ENCODE results near the gene PSMD8.

The PSMD8 gene

GRCh38 chr19:38376576-38376975 lies 2.2 kb downstream of the PSMD8 start:
- DNase-seq (ENCODE audit: extremely low spot score) = no peak
- ChIA-PET CTCF (no interaction called here), POLR2A (interaction anchor here (1.0 to 1.4 kb wide), 2 partner anchors 11 to 41 kb away, joined by 3 to 4 read pairs; partner anchors contain the start of genes CATSPERG and GGN)
- no peak for TF ChIP-seq FOXA1 (IDR thresholded peaks at IDR 0.05)
- TF ChIP-seq PKNOX1 (IDR thresholded peaks at IDR 0.05) = no peak
- TF ChIP-seq NFRKB (IDR thresholded peaks at IDR 0.05) = no peak
- no peak for TF ChIP-seq CTBP1 (IDR thresholded peaks at IDR 0.05; ENCODE audit: borderline replicate concordance)
- no peak for TF ChIP-seq FOXK2 (IDR thresholded peaks at IDR 0.05)
- TF ChIP-seq L3MBTL2 (conservative IDR thresholded peaks at IDR 0.05) = no peak
- no peak for TF ChIP-seq HDGF (IDR thresholded peaks at IDR 0.05; ENCODE audit: borderline replicate concordance)
- no peak for TF ChIP-seq ZNF384 (IDR thresholded peaks at IDR 0.05)
- no peak for TF ChIP-seq TARDBP (IDR thresholded peaks at IDR 0.05)
- no peak for TF ChIP-seq FOXM1 (IDR thresholded peaks at IDR 0.05; ENCODE audit: borderline replicate concordance)
- no peak for TF ChIP-seq SUZ12 (IDR thresholded peaks at IDR 0.05)
- TF ChIP-seq ELF4 (IDR thresholded peaks at IDR 0.05) = no peak
- TF ChIP-seq BHLHE40 (IDR thresholded peaks at IDR 0.05; ENCODE audit: borderline replicate concordance) = no peak
- TF ChIP-seq ARNT (IDR thresholded peaks at IDR 0.05) = no peak

GRCh38 chr19:38377052-38377451 lies 2.7 kb downstream of the PSMD8 start:
- ChIA-PET CTCF (no interaction called here), POLR2A (no interaction called here)
- TF ChIP-seq LEF1 (IDR thresholded peaks at IDR 0.05; ENCODE audit: borderline replicate concordance) (no peak), NFRKB (IDR thresholded peaks at IDR 0.05) (no peak), SUZ12 (IDR thresholded peaks at IDR 0.05) (no peak), FOXA1 (IDR thresholded peaks at IDR 0.05) (no peak), TARDBP (IDR thresholded peaks at IDR 0.05) (no peak), ELF4 (IDR thresholded peaks at IDR 0.05) (no peak), FOXK2 (IDR thresholded peaks at IDR 0.05) (no peak), CTBP1 (IDR thresholded peaks at IDR 0.05; ENCODE audit: borderline replicate concordance) (no peak), L3MBTL2 (conservative IDR thresholded peaks at IDR 0.05) (no peak), ARNT (IDR thresholded peaks at IDR 0.05) (no peak), ZNF384 (IDR thresholded peaks at IDR 0.05) (no peak)
- no peak for DNase-seq (ENCODE audit: extremely low spot score)

- ChIA-PET POLR2A (no interaction called here), CTCF (no interaction called here)
- DNase-seq (ENCODE audit: extremely low spot score) = no peak
- no peak for TF ChIP-seq NFRKB (IDR thresholded peaks at IDR 0.05)
- TF ChIP-seq SUZ12 (IDR thresholded peaks at IDR 0.05) = no peak
- no peak for TF ChIP-seq L3MBTL2 (conservative IDR thresholded peaks at IDR 0.05)
- TF ChIP-seq FOXM1 (IDR thresholded peaks at IDR 0.05; ENCODE audit: borderline replicate concordance) = no peak
- no peak for TF ChIP-seq ELF4 (IDR thresholded peaks at IDR 0.05)
- no peak for TF ChIP-seq LEF1 (IDR thresholded peaks at IDR 0.05; ENCODE audit: borderline replicate concordance)
- TF ChIP-seq HDGF (IDR thresholded peaks at IDR 0.05; ENCODE audit: borderline replicate concordance) = no peak
Measured at GRCh38 chr19:38378866-38379265, 4.5 kb downstream of the PSMD8 start.

- CTCF ChIA-PET = no interaction called here
- POLR2A ChIA-PET = no interaction called here
- TF ChIP-seq FOXA1 (IDR thresholded peaks at IDR 0.05) = no peak
- no peak for TF ChIP-seq LEF1 (IDR thresholded peaks at IDR 0.05; ENCODE audit: borderline replicate concordance)
- no peak for TF ChIP-seq ZNF384 (IDR thresholded peaks at IDR 0.05)
- no peak for TF ChIP-seq TARDBP (IDR thresholded peaks at IDR 0.05)
- no peak for TF ChIP-seq ARNT (IDR thresholded peaks at IDR 0.05)
- TF ChIP-seq ELF4 (IDR thresholded peaks at IDR 0.05) = no peak
- no peak for TF ChIP-seq HDGF (IDR thresholded peaks at IDR 0.05; ENCODE audit: borderline replicate concordance)
- no peak for TF ChIP-seq SP1 (IDR thresholded peaks at IDR 0.05)
- TF ChIP-seq FOXK2 (IDR thresholded peaks at IDR 0.05) = no peak
- TF ChIP-seq PKNOX1 (IDR thresholded peaks at IDR 0.05) = no peak
- TF ChIP-seq BHLHE40 (IDR thresholded peaks at IDR 0.05; ENCODE audit: borderline replicate concordance) = no peak
- no peak for TF ChIP-seq SUZ12 (IDR thresholded peaks at IDR 0.05)
- TF ChIP-seq L3MBTL2 (conservative IDR thresholded peaks at IDR 0.05) = no peak
- TF ChIP-seq FOXM1 (IDR thresholded peaks at IDR 0.05; ENCODE audit: borderline replicate concordance) = no peak
- TF ChIP-seq CTBP1 (IDR thresholded peaks at IDR 0.05; ENCODE audit: borderline replicate concordance) = no peak
- TF ChIP-seq NFRKB (IDR thresholded peaks at IDR 0.05) = no peak
Measured at GRCh38 chr19:38381138-38381537, 6.8 kb downstream of the PSMD8 start.

GRCh38 chr19:38383184-38383583 lies 8.8 kb downstream of the PSMD8 start:
- DNase-seq (ENCODE audit: extremely low spot score) = no peak
- TF ChIP-seq LEF1 (IDR thresholded peaks at IDR 0.05; ENCODE audit: borderline replicate concordance) (no peak), BHLHE40 (IDR thresholded peaks at IDR 0.05; ENCODE audit: borderline replicate concordance) (no peak), ARNT (IDR thresholded peaks at IDR 0.05) (no peak), FOXA1 (IDR thresholded peaks at IDR 0.05) (no peak), CTBP1 (IDR thresholded peaks at IDR 0.05; ENCODE audit: borderline replicate concordance) (no peak), FOXM1 (IDR thresholded peaks at IDR 0.05; ENCODE audit: borderline replicate concordance) (no peak), NFRKB (IDR thresholded peaks at IDR 0.05) (no peak), TARDBP (IDR thresholded peaks at IDR 0.05) (no peak), SP1 (IDR thresholded peaks at IDR 0.05) (no peak), L3MBTL2 (conservative IDR thresholded peaks at IDR 0.05) (no peak), SUZ12 (IDR thresholded peaks at IDR 0.05) (no peak), PKNOX1 (IDR thresholded peaks at IDR 0.05) (no peak), ZNF384 (IDR thresholded peaks at IDR 0.05) (no peak), FOXK2 (IDR thresholded peaks at IDR 0.05) (no peak), ELF4 (IDR thresholded peaks at IDR 0.05) (no peak), HDGF (IDR thresholded peaks at IDR 0.05; ENCODE audit: borderline replicate concordance) (no peak)
- POLR2A ChIA-PET = interaction anchor here (2.5 kb wide), 1 partner anchor 9 kb away, joined by 12 read pairs; the partner anchor contains the start of gene PSMD8
- CTCF ChIA-PET = no interaction called here

More at GRCh38 chr19:38381138-38381537, 6.8 kb downstream of the PSMD8 start:
- no peak for DNase-seq (ENCODE audit: extremely low spot score)

GRCh38 chr19:38383743-38384142 lies 9.4 kb downstream of the PSMD8 start:
- POLR2A ChIA-PET = interaction anchor here (2.5 kb wide), 1 partner anchor 10 kb away, joined by 12 read pairs; the partner anchor contains the start of gene PSMD8
- CTCF ChIA-PET = interaction anchor here (0.7 to 1.1 kb wide), 3 partner anchors 8 to 140 kb away, joined by 3 read pairs; partner anchors contain the start of gene FAM98C
- TF ChIP-seq ZNF384 (IDR thresholded peaks at IDR 0.05) (no peak), TARDBP (IDR thresholded peaks at IDR 0.05) (no peak), BHLHE40 (IDR thresholded peaks at IDR 0.05; ENCODE audit: borderline replicate concordance) (no peak), L3MBTL2 (conservative IDR thresholded peaks at IDR 0.05) (no peak), FOXK2 (IDR thresholded peaks at IDR 0.05) (no peak), ELF4 (IDR thresholded peaks at IDR 0.05) (no peak), ARNT (IDR thresholded peaks at IDR 0.05) (no peak)
- no peak for DNase-seq (ENCODE audit: extremely low spot score)

All from HEK293T (cell line).